Gastrocnemius medialis (tissue), 4 donors: ENCODE measurements around the gene IGF2BP2. TPM values are rescaled to one million over a fixed set of nuclear protein-coding genes. Genes with fewer than 3 reads are reported as not detected.
A peak's percentile ranks its signal among the peaks of the same experiment; 100 is the strongest.

Experiments used
- ATAC-seq, 2 donors: fragments of 150-250 bp; one replicate each; pipeline ENCODE4 v1.9.1; 2016
- DNase-seq, 2 donors: peaks; one replicate each; pipeline ENCODE4 v3.0.0-alpha.2; 2019
- H3K27ac ChIP-seq, 4 donors: fragments of 200-600 bp; sonication (generic); 1 replicate in 1 of 4; 2 replicates in 3 of 4; pipeline ENCODE4 v1.5.1; 2016 to 2018; ENCODE audit warnings: mild to moderate bottlenecking in 2 of 4, moderate library complexity in 1 of 4
- H3K27me3 ChIP-seq, 3 donors: fragments of 200-600 bp; sonication (generic) in 2 of 3; 1 replicate in 1 of 3; 2 replicates in 2 of 3; pipeline versions ENCODE4 v1.5.1 to v1.6.0; 2016 to 2019; ENCODE audit warnings: mild to moderate bottlenecking in 1 of 3, moderate library complexity in 1 of 3
- H3K36me3 ChIP-seq, 2 donors: fragments of 200-600 bp; sonication (generic) in 1 of 2; one replicate each; pipeline ENCODE4 v1.5.1; 2017 to 2018
- H3K4me1 ChIP-seq, 2 donors: fragments of 200-600 bp; sonication (generic) in 1 of 2; one replicate each; pipeline ENCODE4 v1.5.1; 2016 to 2017; ENCODE audit warnings: mild to moderate bottlenecking in 2 of 2
- H3K4me3 ChIP-seq, 4 donors: fragments of 200-600 bp; sonication (generic) in 3 of 4; 1 replicate in 1 of 4; 2 replicates in 3 of 4; pipeline ENCODE4 v1.5.1; 2016 to 2019; ENCODE audit warnings: mild to moderate bottlenecking in 2 of 4
- H3K9me3 ChIP-seq, 3 donors: fragments of 200-600 bp; sonication (generic) in 2 of 3; 1 replicate in 1 of 3; 2 replicates in 2 of 3; pipeline ENCODE4 v1.5.1; 2016 to 2019
- CTCF ChIP-seq, 5 experiments: fragments of 450-650 bp in 3 of 5; fragments of 200-600 bp in 2 of 5; sonication (generic) in 2 of 5; IDR thresholded peaks in 4 of 5; conservative IDR thresholded peaks in 1 of 5; 1 replicate in 4 of 5; 2 replicates in 1 of 5; pipeline ENCODE4 v1.5.1; 2016 to 2019; ENCODE audit warnings: antibody characterized with exemption in 5 of 5, mild to moderate bottlenecking in 3 of 5, moderate library complexity in 3 of 5
- POLR2A ChIP-seq, 2 donors: fragments of 450-650 bp; IDR thresholded peaks; one replicate each; pipeline ENCODE4 v1.6.1; 2017; ENCODE audit warnings: antibody characterized with exemption in 2 of 2, mild to moderate bottlenecking in 2 of 2, moderate library complexity in 2 of 2
- in situ Hi-C, 4 donors: fragments of 200-750 bp; cut with MboI; loops; one replicate each; pipeline versions ENCODE4 v1.15.0 to v1.8.0; 2017; ENCODE audit warnings: low sequenced_read_pairs in 4 of 4
- intact Hi-C: fragments of 100-400 bp; cut with DNase I; formaldehyde crosslinking; loops from one replicate; pipeline ENCODE4 v1.15.1; 2023; ENCODE audit warnings: low total_unique reads
- total RNA-seq, 4 donors: library from RNA; depleted of rRNA; stranded (reverse); fragments of >200 nt; gene quantifications; one replicate each; pipeline versions ENCODE4 v1.1.0 to v1.2.3, GENCODE V29; 2016

The IGF2BP2 gene
- total RNA-seq, 4 donors from 2014 or later: 0.97 to 6.3 (median 1.7) TPM

GRCh38 chr3:185827595-185828344 is 2.9 kb upstream of the IGF2BP2 start:
- no peak for DNase-seq
- Histone ChIP-seq H3K9me3 (no peaks in the 10 kb centered on the region), H3K4me3 (no peak overlapping the region), H3K27ac (no peak overlapping the region), H3K36me3 (no peaks in the 10 kb centered on the region), H3K4me1 (peaks cover 7 to 16% of the 10 kb centered on the region in 2 donors), H3K27me3 (peaks cover 38 to 60% (median 52%) of the 10 kb centered on the region in 3 donors)
- intact Hi-C loops (no loop called here), in situ Hi-C loops (no loop called here)
- no peak for TF ChIP-seq POLR2A (IDR thresholded peaks at IDR 0.05)
- no peak for TF ChIP-seq CTCF (IDR thresholded peaks at IDR 0.05 in 4 of 5, conservative IDR thresholded peaks at IDR 0.05 in 1 of 5)
- ATAC-seq: no peak

- in situ Hi-C loops: no loop called here
- Histone ChIP-seq H3K4me1 (peaks cover 10 to 22% of the 10 kb centered on the region in 2 donors), H3K4me3 (peak overlapping the region; percentile 55 to 61 (median 58)), H3K27ac (peak overlapping the region in 3 of 4 donors; percentile 13 to 22 (median 22)), H3K9me3 (no peaks in the 10 kb centered on the region), H3K36me3 (no peaks in the 10 kb centered on the region), H3K27me3 (peaks cover 57 to 79% (median 67%) of the 10 kb centered on the region in 3 donors)
- ATAC-seq (peak; percentile 25 to 38), DNase-seq (no peak)
- intact Hi-C loops: no loop called here
- no peak for TF ChIP-seq POLR2A (IDR thresholded peaks at IDR 0.05)
- no peak for TF ChIP-seq CTCF (IDR thresholded peaks at IDR 0.05 in 4 of 5, conservative IDR thresholded peaks at IDR 0.05 in 1 of 5)
These were observed 1.0 kb upstream of the IGF2BP2 start for GRCh38 chr3:185825639-185826481.

DNA sequence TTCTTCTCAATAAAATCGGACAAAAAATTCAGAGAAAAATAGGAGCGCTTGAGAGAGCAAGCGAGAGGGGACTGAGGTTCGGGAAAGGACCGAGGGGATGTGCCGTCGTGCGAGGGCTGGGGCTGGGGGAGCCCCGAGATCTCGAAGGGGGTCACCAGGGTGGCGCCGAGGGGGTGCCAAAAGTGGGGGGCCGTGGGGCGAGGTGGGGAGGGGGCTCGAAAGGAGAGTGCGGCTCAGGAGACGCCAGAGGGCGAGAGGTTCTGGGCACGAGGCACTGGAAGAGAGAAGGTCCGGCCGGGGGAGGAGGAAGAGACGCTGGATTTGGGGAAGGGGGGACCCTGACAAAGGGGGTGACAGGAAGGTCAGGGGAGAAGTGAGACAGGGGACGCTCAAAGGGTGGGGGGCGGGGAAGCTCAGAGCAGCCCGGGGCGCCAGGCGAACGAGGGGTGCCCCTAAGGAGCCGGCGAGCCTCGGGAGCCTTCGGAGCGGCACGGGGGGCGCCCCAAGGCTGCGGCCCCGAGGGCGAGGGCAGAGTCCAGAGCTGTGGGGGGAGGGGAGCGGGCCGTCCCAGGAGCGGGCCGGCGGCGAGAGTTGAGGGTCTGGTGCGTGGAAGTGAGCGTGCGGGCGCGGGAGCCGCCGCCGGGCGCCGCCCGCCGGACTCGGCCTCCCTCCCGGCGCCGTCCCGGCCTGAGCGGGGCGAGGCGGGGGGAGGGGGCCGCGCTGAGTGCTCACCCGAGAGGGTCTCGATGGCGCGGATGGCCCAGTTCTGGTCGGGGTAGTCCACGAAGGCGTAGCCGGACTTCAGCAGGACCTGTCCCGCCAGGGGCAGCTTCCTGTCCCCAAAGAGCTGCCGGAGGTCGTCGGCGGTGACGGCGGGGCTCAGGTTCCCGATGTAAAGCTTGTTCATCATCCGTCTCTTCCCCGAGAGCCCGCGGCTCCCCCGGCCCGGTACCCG is 514 bp downstream of the IGF2BP2 start:
- H3K36me3 ChIP-seq: no peaks in the 10 kb centered on the region
- intact Hi-C loops (no loop called here), in situ Hi-C loops (no loop called here)
- H3K4me1 ChIP-seq: peaks cover 10 to 22% of the 10 kb centered on the region in 2 donors
- H3K4me3 ChIP-seq: peak overlapping the region; percentile 52 to 60 (median 57)
- peak in 1 of 2 donors; percentile 28 for ATAC-seq
- H3K27me3 ChIP-seq: peaks cover 60 to 83% (median 72%) of the 10 kb centered on the region in 3 donors
- peak overlapping the region in 3 of 4 donors; percentile 42 to 53 (median 44) for H3K27ac ChIP-seq
- TF ChIP-seq POLR2A (IDR thresholded peaks at IDR 0.05): no peak
- TF ChIP-seq CTCF (IDR thresholded peaks at IDR 0.05 in 4 of 5, conservative IDR thresholded peaks at IDR 0.05 in 1 of 5): no peak
- H3K9me3 ChIP-seq: no peaks in the 10 kb centered on the region
- no peak for DNase-seq
